Stimulated activated CD8-positive, alpha-beta memory T cell treated with anti-CD3 and anti-CD28 coated beads, Interleukin-2, amount 100 ng/mL, for 48 hours (primary cell): Measurements from ENCODE around the gene CHST11.
"Not testable (repeated sequence)": the region's sequence is repeated elsewhere in the genome, so short reads cannot be mapped to it uniquely, and the experiment has no call there.

Experiments used
- DNase-seq, 2 donors: peaks; one replicate each; pipeline ENCODE4 v3.0.0-alpha.2; 2020; ENCODE audit warnings: low read depth in 2 of 2

The CHST11 gene

GRCh38 chr12:104604070-104604994 is 147.6 kb downstream of the CHST11 start:
- peak in 1 of 2 donors; percentile 35 for DNase-seq

GRCh38 chr12:104604995-104605675 is 148.4 kb downstream of the CHST11 start:
- no peak for DNase-seq

DNA sequence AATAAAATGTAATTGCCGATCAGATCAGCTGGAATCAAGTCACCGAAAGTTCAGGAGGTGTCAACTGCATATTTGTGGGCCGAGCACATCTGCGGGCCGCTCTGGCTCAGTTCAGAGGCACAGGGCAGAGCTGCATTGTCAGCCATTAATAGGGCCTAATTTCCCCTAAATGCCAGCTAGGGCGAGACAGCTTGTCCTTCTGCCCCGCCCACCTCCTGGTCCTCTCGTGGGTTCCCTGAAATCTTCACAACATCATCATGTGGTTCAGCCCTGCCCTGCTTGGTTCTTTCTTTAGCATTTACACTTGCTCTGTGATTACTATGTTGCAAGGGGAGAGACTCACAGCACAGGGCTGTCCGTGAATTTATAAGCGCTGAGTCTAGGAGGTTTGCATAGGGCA is 148.9 kb downstream of the CHST11 start:
- DNase-seq = no peak

GRCh38 chr12:104608998-104609397 is 152.2 kb downstream of the CHST11 start:
- DNase-seq = no peak

- DNase-seq = no peak
These were observed 152.7 kb downstream of the CHST11 start for GRCh38 chr12:104609445-104609844.

DNA sequence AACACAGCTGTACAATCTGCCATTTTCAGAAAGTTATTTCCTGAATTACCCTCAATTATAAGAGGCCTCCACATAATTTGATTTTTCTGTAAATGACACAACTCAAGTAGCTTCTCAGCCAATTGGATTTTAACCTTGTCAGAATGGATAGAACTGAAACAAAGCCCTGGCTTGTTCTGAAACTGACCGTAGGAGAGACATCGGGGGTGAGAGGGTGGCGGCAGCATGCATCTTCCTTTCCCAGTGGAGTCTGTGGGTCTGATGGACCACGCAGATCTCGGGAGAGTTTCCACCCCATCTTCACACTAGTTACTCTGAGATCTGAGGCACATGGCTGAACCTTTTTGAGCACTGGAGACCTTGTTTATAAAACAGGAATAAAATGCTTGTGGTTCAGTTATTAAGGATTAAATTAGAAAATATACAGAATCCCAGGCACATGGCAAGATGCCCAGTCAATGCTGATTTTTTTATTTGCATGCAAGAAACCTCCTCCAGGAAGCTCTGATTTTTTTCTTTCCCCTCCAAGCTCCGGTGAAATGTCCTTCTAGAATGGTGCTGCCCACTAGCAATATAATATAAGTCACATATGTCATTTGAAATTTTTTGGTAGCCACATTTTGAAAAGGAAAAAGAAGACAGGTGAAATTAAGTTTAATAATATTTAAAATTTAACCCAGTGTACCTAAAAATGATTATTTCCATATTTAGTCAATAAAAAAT is 153.9 kb downstream of the CHST11 start:
- no peak for DNase-seq

- no peak for DNase-seq
These were observed 154.9 kb downstream of the CHST11 start for GRCh38 chr12:104611671-104612070.

DNA sequence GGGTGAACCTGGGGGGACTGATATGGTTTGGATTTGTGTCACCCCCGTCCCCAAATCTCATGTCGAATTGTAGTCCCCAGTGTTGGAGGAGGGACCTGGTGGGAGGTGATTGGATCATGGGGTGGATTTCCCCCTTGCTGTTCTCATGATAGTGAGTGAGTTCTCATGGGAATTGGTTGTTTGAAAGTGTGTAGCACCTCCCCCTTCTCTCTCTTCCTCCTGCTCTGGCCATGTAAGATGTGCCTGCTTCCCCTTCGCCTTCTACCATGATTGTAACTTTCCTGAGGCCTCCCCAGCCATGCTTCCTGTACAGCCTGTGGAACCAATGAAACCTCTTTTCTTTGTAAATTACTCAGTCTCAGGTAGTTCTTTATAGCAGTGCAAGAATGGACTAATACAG is 156.6 kb downstream of the CHST11 start:
- DNase-seq = not testable (repeated sequence)

DNA sequence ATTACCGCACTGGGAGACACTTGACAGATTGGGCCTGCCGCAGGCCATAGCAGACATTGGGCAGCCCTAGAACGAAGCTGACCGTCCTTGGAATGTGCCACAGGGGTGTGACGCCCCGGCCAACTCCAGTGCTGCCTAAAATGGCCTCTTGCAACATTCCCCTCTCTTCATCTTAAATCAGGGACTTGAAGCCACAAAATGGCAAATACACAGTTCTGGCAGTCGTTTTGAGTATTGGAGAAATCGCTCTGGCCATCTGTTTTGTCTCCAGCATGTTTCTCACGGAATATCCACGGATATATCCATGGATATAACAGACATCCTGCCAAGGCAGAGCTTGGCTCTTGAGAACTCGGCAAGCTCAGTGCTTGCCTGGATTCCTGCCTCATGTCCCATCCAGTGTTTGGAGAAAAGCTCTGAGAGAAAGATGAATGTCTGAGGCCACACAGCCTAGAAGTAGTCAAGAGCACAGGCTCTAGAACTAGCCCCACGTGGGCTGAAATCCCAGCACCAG is 158.4 kb downstream of the CHST11 start:
- DNase-seq = no peak

GRCh38 chr12:104618691-104619090 is 161.9 kb downstream of the CHST11 start:
- no peak for DNase-seq

DNA sequence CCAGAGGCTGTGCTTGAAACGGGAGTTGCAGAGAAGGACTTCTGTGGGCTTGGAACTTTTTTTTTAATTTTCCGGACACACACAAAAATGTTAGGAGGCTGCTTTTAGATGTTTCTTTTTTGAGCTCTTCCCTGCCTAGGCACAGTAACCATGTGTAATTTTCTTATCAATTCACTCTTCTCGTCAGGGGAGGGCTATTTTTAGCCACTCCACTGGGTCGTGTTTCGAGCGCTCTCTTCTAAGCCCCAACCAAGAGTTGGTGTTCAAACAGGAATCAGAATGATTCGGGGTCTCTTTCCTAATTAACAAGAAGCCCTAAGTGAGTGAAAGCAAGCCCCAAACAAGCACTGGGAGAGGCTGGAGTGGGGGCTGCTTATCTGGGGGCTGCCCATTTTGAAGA is 162.6 kb downstream of the CHST11 start:
- no peak for DNase-seq

DNA sequence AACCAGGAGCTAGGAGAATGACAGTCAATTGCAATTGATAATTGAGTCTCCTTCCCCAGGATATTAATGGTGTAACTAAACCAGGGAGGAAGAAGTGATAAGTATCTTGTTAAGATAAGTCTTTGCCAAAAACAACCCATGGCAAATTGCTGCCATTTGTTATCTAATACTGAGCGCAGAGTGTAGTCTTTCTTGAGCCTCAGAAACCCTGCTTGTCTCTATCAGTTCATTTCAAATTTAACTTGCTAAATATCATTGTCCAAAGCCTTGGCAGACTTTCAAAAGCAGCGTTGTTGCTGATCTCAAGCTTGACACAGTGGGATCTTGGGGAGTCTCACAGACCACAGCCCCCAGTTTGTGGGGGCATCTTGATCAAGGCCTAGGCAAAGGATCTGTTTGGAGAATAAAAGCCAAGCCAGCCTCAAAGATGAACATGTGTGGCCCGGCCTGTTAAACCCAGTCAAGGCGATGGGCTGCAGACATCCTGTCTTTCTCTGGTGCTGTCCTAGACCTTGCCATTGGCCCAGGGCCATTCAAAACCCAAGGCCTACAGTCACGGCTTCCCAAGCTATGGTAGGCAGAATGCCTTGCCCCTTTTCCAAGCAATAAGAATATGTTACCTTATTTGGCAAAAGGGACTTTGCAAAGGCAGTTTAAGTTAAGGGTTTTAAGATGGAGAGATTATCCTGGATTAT is 164.2 kb downstream of the CHST11 start:
- no peak for DNase-seq

DNA sequence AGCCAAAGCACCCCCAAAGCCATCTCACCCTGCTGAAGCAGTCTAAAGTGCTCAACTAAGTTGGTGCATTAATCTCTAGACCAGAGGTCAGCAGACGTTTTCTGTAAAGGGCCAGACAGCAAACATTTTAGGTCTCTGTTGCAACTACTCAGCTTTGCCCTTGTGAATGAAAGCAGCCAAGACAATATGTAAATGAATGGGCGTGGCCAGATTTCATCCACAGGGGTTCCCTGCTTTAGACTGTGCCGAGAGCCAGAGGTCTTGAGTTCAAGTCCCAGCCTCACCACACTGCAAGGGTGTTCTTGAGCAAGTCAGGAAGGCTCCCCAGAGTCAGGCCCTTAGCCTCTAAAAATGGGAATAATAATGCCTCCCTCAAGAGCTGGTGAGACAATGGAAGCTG is 166.2 kb downstream of the CHST11 start:
- no peak for DNase-seq

GRCh38 chr12:104623883-104624282 is 167.1 kb downstream of the CHST11 start:
- DNase-seq = no peak

- no peak for DNase-seq
These were observed 167.8 kb downstream of the CHST11 start for GRCh38 chr12:104624529-104624928.

GRCh38 chr12:104626069-104626837 is 169.5 kb downstream of the CHST11 start:
- DNase-seq = no peak

- DNase-seq = no peak
These were observed 170.7 kb downstream of the CHST11 start for GRCh38 chr12:104627231-104627989.

DNA sequence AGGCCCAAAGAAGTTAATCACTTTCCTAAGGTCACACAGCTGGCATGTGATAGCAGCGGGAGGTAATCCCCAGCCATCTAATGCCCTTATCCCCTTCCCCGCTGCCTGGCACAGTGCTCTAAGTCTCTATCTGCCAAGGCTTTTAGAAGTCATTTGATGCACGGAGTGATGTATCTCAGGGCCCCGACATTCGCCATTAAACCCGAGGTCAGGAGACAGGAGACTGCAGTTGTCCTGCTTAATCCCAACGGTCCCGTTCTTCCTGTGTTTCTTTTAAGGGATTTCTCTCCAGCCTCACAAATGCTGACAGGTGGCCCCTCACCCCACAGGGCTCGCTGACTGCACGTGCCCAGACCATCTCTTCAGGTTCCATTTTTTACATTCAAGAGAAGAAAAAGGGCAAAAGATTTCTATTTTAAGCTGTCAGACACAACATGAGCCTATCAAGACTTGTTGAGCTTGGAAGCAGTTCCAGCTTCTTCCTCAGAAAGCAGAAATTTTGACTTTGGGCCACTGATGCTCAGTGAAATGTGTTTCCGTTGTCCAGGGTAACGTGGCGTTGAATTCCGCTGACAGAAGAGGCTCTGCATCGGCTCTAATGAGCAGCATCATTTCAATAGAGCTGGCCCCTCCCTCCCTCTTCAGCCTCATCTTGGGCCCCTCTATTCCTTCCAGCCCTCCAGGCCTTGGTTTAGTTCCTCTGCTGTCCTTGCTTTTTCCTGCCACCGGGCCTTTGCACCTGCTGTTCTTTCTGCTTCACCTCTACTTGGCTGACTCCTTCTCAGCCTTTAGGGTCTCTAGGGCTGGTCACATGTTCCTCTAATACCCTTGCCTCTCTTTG is 171.5 kb downstream of the CHST11 start:
- DNase-seq = no peak

GRCh38 chr12:104628831-104629135 is 172.0 kb downstream of the CHST11 start:
- DNase-seq = no peak
